Body of pancreas (tissue), 4 donors: ENCODE measurements around the gene CTNND2.

Experiments used
- CTCF ChIP-seq, 7 experiments: fragments of 450-650 bp in 4 of 7; fragments of 200-600 bp in 3 of 7; sonication (generic) in 3 of 7; IDR thresholded peaks; one replicate each; pipeline ENCODE4 v1.5.1; 2016 to 2019; ENCODE audit warnings: antibody characterized with exemption in 7 of 7
- POLR2A ChIP-seq, 3 donors: fragments of 450-650 bp; IDR thresholded peaks; one replicate each; pipeline ENCODE4 v1.6.1; 2016; ENCODE audit warnings: antibody characterized with exemption in 3 of 3, mild to moderate bottlenecking in 2 of 3

DNA sequence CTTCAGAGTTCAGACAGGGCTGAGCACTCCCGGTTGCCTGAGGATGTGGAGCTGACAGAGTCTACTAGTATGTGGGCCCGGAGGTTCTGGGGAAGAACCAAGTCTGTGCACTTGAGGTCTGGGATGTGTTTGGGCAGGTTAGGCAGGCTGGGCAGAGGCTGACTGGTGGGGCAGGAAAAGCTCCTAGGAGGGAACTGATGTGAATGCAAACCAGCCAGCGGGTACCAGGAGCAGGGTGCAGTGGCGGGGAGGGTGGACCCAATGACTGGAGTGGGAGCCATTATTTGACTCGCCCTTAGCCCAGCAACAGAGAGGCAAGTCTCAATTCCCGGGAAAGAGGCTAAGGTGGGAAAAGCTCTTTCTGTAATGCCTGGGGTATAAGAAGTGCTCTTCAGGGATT is 723.4 kb downstream of the CTNND2 start:
- TF ChIP-seq CTCF (IDR thresholded peaks at IDR 0.05) (no peak), POLR2A (IDR thresholded peaks at IDR 0.05) (no peak)
